Adipocyte (in vitro differentiated cells): ENCODE data around the gene ELAVL4.
"Not testable (repeated sequence)": the region's sequence is repeated elsewhere in the genome, so short reads cannot be mapped to it uniquely, and the experiment has no call there.

Source experiments
- DNase-seq: peaks from one replicate; pipeline ENCODE4 v3.0.0-alpha.2; 2015; ENCODE audit warnings: low read depth
- H3K27me3 ChIP-seq: replicated peaks from 2 replicates; pipeline ENCODE4 v1.7.0; 2013; ENCODE audit warnings: mild to moderate bottlenecking, low read length, moderate library complexity; ENCODE audit not compliant: control insufficient read depth, insufficient read depth
- H3K36me3 ChIP-seq: 2 replicates; pipeline ENCODE4 v1.7.0; 2013; ENCODE audit warnings: low read length, mild to moderate bottlenecking, moderate library complexity; ENCODE audit not compliant: control insufficient read depth, insufficient read depth, severe bottlenecking
- H3K4me1 ChIP-seq: 2 replicates; pipeline ENCODE4 v1.7.0; 2013; ENCODE audit warnings: mild to moderate bottlenecking, low read length, moderate library complexity; ENCODE audit not compliant: control insufficient read depth, insufficient read depth
- H3K4me3 ChIP-seq: 2 replicates; pipeline ENCODE4 v1.7.0; 2013; ENCODE audit warnings: mild to moderate bottlenecking, low read length, moderate library complexity
- H3K9ac ChIP-seq: 2 replicates; pipeline ENCODE4 v1.7.0; 2013; ENCODE audit warnings: mild to moderate bottlenecking, low read length, moderate library complexity
- H3K9me3 ChIP-seq: 2 replicates; pipeline ENCODE4 v1.7.0; 2013; ENCODE audit warnings: mild to moderate bottlenecking, low read length, moderate library complexity; ENCODE audit not compliant: control insufficient read depth

Gene ELAVL4

DNA sequence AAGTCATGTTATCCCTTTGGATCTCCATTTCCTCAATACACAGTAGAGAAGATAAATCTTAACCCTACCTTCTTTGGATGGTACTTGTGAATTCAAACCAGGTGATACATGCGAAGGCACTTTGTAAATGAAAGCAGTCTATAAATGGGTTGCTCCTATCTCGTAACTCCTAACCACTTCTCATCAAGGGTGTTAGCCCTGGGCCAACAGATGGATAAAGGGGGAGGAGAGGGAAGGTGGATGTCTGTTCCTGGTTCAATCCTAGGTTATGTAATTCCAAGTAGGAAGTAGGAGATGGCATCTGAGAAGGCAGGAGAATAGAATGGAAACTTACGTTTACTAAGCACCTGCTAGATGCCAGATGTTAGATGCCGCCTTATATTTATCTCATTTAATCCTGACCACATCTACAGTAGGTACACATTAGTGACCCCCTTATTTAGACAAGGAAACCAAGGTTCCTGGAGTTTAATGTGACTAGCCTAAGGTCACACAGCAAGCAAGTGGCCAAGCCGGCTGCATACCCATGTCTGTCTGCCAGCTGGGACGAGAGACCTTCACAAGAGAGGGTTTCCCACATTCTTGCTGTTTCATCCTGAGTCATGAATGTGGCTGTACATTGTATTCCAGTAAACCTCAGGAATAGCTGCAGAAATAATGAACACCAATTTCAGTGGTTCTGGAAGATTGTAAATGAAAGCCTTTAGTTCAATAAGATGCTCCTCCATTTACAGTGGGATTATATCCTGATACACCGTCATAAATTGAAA is 47.7 kb downstream of the ELAVL4 start:
- Histone ChIP-seq H3K9ac (no peak overlapping the region), H3K36me3 (no peaks in the 10 kb centered on the region), H3K27me3 (no peaks in the 10 kb centered on the region), H3K9me3 (no peaks in the 10 kb centered on the region), H3K4me3 (no peak overlapping the region), H3K4me1 (peaks cover 4% of the 10 kb centered on the region)
- DNase-seq: no peak

DNA sequence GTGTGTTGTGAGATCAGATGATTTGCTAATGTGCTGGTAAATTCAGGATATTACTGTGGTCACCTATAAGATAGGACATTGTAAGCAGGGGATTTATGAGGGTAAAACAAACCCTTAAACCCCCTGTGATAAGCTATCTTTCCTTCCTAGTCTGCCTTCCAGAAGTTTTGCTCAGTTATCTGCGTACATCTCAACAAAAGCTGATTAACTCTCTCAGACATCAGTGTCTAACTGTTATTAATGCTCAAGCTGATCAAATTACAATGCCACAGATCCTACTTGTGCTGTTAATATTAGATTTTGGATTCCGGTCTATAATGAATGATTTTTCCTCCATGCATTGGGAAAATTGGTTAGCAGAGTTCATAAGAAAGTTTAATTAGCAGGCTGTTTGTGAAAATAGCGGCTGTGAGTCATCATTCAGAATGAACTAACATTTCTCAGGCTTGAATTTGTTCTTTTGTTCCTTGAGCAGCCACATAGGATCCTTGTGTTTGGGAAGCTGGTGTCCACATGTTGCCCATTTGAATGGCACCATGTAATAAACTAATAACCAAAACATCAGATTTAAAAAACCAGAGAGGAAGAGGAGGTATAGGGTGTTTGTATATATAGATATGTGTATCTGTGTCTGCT is 48.7 kb downstream of the ELAVL4 start:
- no peak overlapping the region for H3K9ac ChIP-seq

DNA sequence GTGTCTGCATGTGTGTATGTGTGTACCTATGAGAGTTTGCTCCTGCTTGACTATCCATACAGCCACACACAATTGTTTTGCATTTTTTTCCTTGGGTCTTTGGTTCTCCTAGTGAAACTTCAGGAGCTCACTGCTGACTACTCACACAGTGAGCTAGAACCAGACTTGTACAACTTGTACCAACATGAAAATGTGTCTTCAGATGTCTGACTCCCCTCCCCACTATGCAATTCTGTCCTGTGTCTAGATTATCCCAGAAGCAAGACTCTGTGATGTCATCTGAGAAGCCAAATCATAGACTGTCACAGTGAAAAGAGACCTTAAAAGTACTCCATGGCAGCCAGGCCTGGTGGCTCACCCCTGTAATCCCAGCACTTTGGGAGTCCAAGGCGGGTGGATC is 49.7 kb downstream of the ELAVL4 start:
- DNase-seq: no peak
- peaks cover 4% of the 10 kb centered on the region for H3K4me1 ChIP-seq
- no peak overlapping the region for H3K4me3 ChIP-seq
- no peaks in the 10 kb centered on the region for H3K9me3 ChIP-seq
- H3K9ac ChIP-seq: no peak overlapping the region
- H3K36me3 ChIP-seq: no peaks in the 10 kb centered on the region
- no peaks in the 10 kb centered on the region for H3K27me3 ChIP-seq

More for the DNA sequence above, 48.7 kb downstream of the ELAVL4 start:
- Histone ChIP-seq H3K36me3 (no peaks in the 10 kb centered on the region), H3K4me3 (no peak overlapping the region), H3K27me3 (no peaks in the 10 kb centered on the region), H3K4me1 (peaks cover 4% of the 10 kb centered on the region), H3K9me3 (no peaks in the 10 kb centered on the region)
- no peak for DNase-seq

DNA sequence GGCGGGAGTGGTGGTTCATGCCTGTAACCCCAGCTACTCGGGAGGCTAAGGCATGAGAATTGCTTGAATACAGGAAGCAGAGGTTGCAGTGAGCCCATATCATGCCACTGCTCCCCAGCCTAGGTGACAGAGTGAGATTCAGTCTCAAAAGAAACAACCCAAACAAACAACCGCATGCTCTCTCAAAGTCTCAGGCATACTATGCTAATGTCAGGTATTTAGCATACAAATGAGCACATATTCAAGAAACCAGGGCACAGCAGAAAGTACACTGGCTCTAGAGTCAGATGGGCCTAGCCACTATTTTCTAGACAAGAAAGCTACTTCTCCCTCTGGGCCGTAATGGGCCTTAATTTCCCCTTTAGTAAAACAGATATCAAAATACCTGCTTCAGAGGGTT is 55.0 kb downstream of the ELAVL4 start:
- Histone ChIP-seq H3K4me1 (no peaks in the 10 kb centered on the region), H3K4me3 (no peak overlapping the region), H3K9me3 (no peaks in the 10 kb centered on the region), H3K36me3 (no peaks in the 10 kb centered on the region), H3K9ac (no peak overlapping the region), H3K27me3 (no peaks in the 10 kb centered on the region)
- DNase-seq: no peak

DNA sequence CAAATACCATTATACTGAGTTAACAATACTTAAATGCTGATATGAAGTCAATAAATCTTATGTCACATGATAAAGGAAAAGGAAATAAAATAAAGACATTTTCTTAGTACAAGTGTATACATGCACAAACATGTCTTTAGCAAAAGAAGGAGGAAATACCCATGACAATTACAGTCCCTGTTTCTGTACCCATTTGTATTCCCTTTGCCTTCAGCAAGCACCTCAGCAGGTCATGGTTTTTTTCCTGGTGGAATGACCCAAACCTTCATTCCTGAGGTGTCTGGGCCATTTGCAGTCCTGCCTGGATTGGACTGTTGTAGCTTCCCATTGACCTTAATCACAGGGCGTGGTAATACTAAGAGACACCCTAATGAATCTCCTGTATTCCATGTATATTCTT is 57.6 kb downstream of the ELAVL4 start:
- not testable (repeated sequence) for H3K9ac ChIP-seq, H3K36me3 ChIP-seq, H3K9me3 ChIP-seq, H3K27me3 ChIP-seq, DNase-seq, H3K4me3 ChIP-seq, H3K4me1 ChIP-seq

DNA sequence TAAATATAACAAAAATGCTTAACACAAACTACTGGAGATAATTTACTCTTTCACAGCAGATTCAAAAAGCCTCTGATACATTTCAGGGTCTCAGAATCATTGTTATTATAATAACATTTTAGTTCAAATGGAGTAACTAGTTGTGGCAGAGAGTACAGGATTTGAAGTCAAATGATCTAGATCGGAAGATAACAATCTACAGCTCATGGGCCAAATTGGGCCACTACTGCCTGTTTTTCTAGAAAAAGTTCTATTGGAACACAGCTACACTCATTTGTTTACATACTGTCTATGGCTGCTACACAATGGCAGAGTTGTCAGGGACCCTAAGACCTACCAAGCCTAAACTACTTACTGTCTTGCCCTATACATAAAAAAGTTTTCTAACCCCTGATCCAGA is 63.6 kb downstream of the ELAVL4 start:
- H3K4me1 ChIP-seq: no peaks in the 10 kb centered on the region
- no peaks in the 10 kb centered on the region for H3K9me3 ChIP-seq
- DNase-seq: no peak
- H3K36me3 ChIP-seq: no peaks in the 10 kb centered on the region
- H3K4me3 ChIP-seq: no peak overlapping the region
- no peak overlapping the region for H3K9ac ChIP-seq
- peaks cover 9% of the 10 kb centered on the region for H3K27me3 ChIP-seq

DNA sequence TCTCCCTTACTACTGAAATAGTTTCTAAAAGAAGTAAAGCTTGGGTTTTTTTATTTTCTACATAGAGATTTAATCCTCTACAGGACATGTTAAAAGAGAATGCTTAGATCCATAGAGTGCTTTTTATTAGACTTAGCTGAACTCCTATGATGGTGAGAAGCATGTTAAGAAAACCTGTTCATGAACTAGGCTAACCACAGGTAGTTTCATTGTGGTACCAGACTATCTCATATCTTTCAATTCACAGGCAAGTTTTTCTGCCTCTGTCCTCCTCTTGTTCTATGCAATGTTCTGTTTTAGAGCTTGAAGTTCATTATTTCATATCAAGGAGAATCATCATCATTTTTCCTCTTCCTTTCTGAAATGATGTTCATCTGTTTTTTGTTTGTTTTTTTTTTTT is 65.4 kb downstream of the ELAVL4 start:
- no peaks in the 10 kb centered on the region for H3K9me3 ChIP-seq
- H3K4me1 ChIP-seq: no peaks in the 10 kb centered on the region
- peaks cover 11% of the 10 kb centered on the region for H3K27me3 ChIP-seq
- no peak overlapping the region for H3K4me3 ChIP-seq
- no peak overlapping the region for H3K9ac ChIP-seq
- no peak for DNase-seq
- H3K36me3 ChIP-seq: no peaks in the 10 kb centered on the region

DNA sequence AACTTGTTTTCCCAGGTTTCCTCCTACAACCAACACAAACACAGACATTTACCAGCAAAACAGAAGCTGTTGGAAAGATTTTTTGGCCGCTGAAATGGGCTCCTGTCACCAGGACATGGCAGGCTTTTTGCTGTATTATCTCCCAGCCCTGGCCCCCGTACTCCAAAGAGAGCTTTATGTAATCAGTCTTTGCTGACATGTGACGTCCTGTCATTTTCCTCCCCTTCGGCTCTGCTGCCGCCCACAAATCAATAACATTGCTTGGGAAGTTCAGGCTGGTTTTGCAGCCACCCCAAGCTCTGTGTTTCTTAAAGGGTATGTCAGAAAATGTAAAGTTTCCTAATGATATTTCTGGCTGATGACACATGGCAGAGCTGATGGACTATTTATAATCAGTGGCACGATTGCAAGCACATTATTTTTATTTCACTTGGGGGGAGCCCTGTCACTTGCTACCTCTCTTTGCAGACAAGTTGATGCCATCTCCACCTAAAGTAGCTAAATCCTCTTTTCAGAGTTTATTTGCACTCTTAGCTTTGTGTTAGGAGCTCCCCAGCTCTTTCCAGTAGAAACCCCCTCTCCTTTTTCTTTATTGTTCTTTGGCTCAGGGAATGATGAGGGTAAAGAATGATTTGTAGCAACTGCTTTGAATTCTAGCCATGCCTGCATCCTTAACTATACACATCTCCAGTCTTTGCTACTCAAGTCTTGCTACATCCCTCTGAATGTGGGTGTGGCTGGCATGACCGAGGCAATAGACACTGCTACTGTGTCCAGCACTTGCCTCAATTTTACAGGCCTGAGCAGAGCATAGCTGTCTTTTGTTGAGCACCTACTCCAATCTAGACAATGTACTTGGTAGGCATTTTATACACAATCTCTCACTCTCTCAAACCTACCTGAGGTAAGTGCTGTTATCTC is 67.3 kb downstream of the ELAVL4 start:
- H3K4me1 ChIP-seq: peaks cover 10% of the 10 kb centered on the region
- H3K9ac ChIP-seq: no peak overlapping the region
- no peak overlapping the region for H3K4me3 ChIP-seq
- H3K27me3 ChIP-seq: peaks cover 11% of the 10 kb centered on the region
- no peaks in the 10 kb centered on the region for H3K36me3 ChIP-seq
- DNase-seq: no peak
- H3K9me3 ChIP-seq: no peaks in the 10 kb centered on the region

DNA sequence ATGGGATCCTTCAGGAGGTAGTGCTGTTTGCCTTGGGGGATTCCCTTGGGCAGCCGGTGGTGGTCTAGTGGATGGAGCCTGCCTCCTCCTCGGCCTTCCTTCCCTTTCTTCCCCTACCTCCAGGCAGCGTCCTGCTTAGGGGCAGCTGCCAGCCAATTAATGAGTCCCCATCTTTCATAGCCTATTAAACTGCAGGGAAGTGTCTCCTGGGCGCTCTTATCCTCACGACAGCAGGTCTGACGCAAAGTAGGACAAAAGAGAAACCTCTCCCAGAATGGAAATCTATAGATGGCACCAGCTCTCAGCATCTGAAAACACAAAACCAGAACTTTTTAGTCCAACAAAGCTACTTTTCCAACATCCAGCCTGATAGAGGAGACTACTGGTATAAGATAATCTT is 69.3 kb downstream of the ELAVL4 start:
- peaks cover 9% of the 10 kb centered on the region for H3K27me3 ChIP-seq
- no peaks in the 10 kb centered on the region for H3K9me3 ChIP-seq
- H3K36me3 ChIP-seq: no peaks in the 10 kb centered on the region
- no peak overlapping the region for H3K4me3 ChIP-seq
- peaks cover 19% of the 10 kb centered on the region for H3K4me1 ChIP-seq
- no peak overlapping the region for H3K9ac ChIP-seq
- no peak for DNase-seq

DNA sequence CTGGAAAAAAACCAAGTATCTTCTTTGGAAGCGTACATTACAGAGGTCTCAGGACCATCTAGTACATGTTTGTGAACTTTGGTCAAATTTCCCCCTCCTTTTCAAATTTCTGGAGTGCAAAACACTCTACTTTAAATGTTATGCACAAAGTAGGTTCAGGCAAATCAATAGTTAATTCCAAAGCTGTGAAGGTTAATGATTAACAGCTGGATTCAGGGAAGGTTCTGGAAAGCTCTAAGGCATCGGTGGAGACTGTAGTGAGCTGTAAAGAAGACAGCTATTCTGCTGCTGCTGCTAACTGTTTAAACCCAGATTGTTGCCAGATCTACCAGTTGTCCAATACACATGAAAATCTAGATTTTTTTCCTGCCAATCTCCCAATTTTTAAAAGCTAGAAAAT is 70.9 kb downstream of the ELAVL4 start:
- H3K9me3 ChIP-seq: no peaks in the 10 kb centered on the region
- peaks cover 26% of the 10 kb centered on the region for H3K4me1 ChIP-seq
- no peak for DNase-seq
- no peaks in the 10 kb centered on the region for H3K36me3 ChIP-seq
- no peak overlapping the region for H3K4me3 ChIP-seq
- H3K27me3 ChIP-seq: peaks cover 8% of the 10 kb centered on the region
- no peak overlapping the region for H3K9ac ChIP-seq

DNA sequence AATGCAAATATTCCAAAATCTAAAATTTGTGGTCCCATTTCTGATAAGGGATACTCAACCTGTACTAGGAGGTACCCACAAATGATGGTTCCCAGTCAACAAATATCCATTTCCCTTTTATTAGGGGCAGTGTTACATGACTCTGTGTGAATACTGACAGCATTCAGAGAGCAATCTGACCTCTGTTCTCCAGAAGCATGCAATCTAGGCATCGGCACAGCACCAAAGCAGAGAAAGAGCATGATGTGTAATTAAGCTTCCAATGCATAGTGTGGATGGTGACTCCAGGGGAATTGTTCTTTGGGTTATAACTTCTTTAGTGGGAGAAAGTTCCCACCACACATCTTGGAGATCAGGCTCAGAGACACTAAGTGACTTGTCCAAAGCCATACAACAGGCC is 71.6 kb downstream of the ELAVL4 start:
- H3K9me3 ChIP-seq: no peaks in the 10 kb centered on the region
- no peak overlapping the region for H3K9ac ChIP-seq
- peaks cover 26% of the 10 kb centered on the region for H3K4me1 ChIP-seq
- peaks cover 8% of the 10 kb centered on the region for H3K27me3 ChIP-seq
- H3K36me3 ChIP-seq: no peaks in the 10 kb centered on the region
- no peak overlapping the region for H3K4me3 ChIP-seq
- no peak for DNase-seq
